Mammary epithelial cell (primary cell): ENCODE measurements around the gene CLCN7.

Experiments used
- EZH2 ChIP-seq: IDR thresholded peaks from 2 replicates; pipeline ENCODE4 v1.6.1; 2012; ENCODE audit warnings: low read length, inconsistent platforms, borderline replicate concordance
- TF ChIP-seq, protein P1 (sequence below), 2 donors: IDR thresholded peaks in 1 of 2; conservative IDR thresholded peaks in 1 of 2; 2 replicates each; pipeline ENCODE4 v1.5.1; 2011 to 2012; ENCODE audit warnings: inconsistent platforms in 2 of 2, low read length in 2 of 2, mild to moderate bottlenecking in 2 of 2, control low read depth in 1 of 2, low read depth in 1 of 2; ENCODE audit not compliant: insufficient read depth in 1 of 2; ENCODE audit errors: extremely low read depth in 1 of 2

DNA sequence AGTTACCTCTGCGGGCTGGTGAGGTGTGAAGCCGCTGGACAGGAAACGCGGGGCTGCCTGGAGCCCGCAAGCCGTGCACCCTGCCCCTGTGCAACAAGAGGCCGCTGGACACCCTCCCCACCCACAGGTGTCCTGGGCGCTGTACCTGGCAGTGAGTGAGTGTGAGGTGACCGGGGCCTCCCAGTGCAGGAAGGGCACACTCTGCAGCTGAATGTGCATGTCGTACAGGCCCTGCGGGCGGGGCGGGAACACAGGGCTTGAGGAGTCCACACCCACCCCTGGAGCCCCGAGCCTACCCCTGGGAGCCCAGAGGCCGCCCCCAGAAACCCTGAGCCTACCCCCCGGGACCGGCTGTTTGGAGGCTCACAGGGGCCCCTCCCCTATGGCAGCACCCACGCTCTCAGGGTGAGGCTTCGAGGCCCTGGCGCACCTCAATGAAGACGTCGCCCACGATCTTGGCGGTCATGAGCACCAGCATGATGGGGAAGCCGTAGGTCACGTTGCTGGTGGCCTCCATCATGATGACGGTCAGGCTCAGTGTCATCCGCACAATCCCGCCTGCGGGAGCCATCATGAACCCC is 26.2 kb downstream of the CLCN7 start:
- TF ChIP-seq, protein P1, sequence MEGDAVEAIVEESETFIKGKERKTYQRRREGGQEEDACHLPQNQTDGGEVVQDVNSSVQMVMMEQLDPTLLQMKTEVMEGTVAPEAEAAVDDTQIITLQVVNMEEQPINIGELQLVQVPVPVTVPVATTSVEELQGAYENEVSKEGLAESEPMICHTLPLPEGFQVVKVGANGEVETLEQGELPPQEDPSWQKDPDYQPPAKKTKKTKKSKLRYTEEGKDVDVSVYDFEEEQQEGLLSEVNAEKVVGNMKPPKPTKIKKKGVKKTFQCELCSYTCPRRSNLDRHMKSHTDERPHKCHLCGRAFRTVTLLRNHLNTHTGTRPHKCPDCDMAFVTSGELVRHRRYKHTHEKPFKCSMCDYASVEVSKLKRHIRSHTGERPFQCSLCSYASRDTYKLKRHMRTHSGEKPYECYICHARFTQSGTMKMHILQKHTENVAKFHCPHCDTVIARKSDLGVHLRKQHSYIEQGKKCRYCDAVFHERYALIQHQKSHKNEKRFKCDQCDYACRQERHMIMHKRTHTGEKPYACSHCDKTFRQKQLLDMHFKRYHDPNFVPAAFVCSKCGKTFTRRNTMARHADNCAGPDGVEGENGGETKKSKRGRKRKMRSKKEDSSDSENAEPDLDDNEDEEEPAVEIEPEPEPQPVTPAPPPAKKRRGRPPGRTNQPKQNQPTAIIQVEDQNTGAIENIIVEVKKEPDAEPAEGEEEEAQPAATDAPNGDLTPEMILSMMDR (conservative IDR thresholded peaks at IDR 0.05 in 1 of 2, IDR thresholded peaks at IDR 0.05 in 1 of 2; ENCODE audit: extremely low read depth in 1 of 2, insufficient read depth in 1 of 2, low read depth in 1 of 2, low read length in 2 of 2), result no peak
- TF ChIP-seq EZH2, result no peak
